HG03196 (cell line): ENCODE measurements around the gene CAMTA1.
"Not testable (repeated sequence)": the region's sequence is repeated elsewhere in the genome, so short reads cannot be mapped to it uniquely, and the experiment has no call there.

Experiments used
- ATAC-seq: cut with Tn5 transposase; IDR thresholded peaks from one replicate; pipeline ENCODE4 v1.9.1; 2021; ENCODE audit not compliant: unreplicated experiment

CAMTA1 gene

GRCh38 chr1:7390604-7391000 lies 605.3 kb downstream of the CAMTA1 start:
- ATAC-seq: no peak

GRCh38 chr1:7393136-7393535 lies 607.9 kb downstream of the CAMTA1 start:
- ATAC-seq: no peak

GRCh38 chr1:7395251-7395650 lies 610.0 kb downstream of the CAMTA1 start:
- no peak for ATAC-seq

GRCh38 chr1:7398982-7399381 lies 613.7 kb downstream of the CAMTA1 start:
- ATAC-seq: no peak

- ATAC-seq: no peak
These were observed 614.4 kb downstream of the CAMTA1 start for GRCh38 chr1:7399514-7400125.

DNA sequence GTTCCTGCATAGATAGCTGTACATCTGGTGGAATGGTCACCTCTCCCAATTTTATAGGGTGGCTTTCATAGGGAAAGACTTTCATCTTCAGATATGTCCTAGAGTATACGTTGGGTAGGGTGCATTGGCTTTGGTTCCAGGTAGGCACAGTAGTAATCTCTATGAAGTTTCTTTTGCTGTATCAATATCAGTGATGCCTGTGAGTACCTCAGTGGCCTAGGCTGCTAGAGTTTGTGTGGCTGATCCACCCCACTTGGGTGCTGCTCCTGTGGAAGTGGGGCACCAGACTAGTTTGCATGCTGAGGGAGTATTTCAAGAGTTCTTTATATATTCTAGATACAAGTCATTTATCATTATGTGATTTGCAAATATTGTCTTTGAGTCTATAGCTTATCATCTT lies 615.3 kb downstream of the CAMTA1 start:
- ATAC-seq: no peak

DNA sequence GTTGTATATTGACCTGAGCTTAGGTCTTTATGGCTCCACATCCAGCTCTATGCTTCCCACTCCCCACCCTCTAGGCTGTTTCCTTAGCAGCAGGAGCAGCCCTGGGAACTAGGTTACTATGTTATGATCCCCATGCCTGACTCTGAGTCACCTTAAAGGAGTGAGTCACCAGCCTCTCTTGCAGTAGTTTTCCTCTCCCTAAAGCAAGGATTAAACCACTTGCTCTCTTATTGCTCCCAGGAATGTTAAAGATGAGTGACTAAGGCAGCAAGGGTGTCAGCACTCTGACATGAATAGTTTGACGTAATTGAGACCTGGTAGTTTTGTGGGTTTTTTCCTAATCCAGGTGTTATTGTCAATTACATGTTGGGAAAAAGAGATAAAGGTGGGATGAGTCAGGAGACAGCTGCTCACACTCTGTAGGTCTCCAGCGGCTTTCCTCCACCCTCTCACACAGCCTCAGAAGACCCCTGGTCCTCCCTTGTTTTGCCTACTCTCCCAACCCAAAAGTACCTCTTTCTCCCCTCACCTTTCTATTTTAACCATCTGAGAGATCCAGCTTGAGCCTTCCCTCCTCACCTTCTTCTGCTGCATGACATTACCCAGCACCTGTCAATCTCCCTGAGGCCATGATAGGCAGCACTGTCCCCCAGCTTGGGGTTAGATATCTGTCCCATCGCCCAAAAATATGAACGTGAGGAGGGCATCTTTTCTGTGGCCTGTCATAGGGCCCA lies 616.7 kb downstream of the CAMTA1 start:
- no peak for ATAC-seq

- ATAC-seq: no peak
These were observed 617.2 kb downstream of the CAMTA1 start for GRCh38 chr1:7402548-7402850.

DNA sequence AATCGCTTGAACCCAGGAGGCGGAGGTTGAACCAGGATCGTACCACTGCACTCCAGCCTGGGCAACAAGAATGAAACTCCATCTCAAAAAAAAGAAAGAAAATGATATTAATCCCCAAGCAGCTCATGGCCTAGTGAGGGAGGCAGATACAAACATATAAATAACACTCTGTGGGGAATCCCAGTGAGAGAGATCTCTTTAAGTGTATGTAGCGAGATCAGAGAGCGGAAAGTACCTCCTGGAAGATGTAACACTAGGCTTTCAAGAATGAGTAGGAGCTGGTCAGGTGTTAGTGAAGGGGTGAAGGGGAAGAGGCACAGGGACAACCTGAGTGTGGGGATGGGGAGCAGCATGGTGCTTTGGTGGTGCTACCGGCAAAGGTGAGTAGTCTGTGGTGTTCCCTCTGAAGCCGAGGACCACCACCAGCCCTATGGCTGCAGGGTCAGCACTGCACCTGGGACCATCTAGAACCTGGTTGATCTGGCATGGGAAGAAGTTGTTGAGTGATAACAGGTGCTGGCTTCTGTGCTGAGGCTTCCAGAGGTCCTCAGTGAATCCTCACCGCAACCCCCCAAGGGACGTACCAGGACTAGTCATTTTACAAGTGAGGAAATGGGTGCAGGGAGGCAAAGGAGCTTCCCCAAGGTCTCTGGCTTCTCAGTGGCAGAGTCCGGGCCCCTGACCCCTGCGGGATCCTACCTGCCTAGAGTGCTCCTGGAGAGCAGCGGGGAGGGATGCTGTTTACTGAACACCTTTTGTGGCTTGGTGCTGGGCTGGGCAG lies 618.2 kb downstream of the CAMTA1 start:
- ATAC-seq: no peak

- ATAC-seq: no peak
These were observed 618.9 kb downstream of the CAMTA1 start for GRCh38 chr1:7404046-7404742.

- no peak for ATAC-seq
These were observed 620.7 kb downstream of the CAMTA1 start for GRCh38 chr1:7405844-7406500.

GRCh38 chr1:7406641-7407543 lies 621.6 kb downstream of the CAMTA1 start:
- ATAC-seq: no peak

- ATAC-seq: no peak
These were observed 622.3 kb downstream of the CAMTA1 start for GRCh38 chr1:7407544-7407895.

- ATAC-seq: no peak
These were observed 622.9 kb downstream of the CAMTA1 start for GRCh38 chr1:7407980-7408770.

DNA sequence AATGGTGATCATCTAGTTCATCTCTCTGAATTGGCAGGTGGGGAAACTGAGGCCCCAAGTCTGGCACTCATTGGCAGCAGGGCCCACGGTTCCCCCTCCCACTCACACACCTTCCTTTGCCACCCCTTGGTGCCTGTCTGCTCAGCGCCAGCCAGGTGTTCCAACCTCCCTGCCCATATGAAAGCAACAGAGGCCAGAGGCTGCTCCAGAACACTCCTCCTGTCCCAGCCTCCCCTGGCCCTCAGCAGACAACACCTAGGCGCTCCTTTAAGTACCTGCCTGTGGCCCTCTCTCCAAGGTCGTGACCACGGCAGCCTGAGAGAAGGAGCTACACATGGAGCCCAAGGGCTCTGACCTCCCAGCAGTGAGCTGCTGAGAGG lies 623.5 kb downstream of the CAMTA1 start:
- no peak for ATAC-seq

DNA sequence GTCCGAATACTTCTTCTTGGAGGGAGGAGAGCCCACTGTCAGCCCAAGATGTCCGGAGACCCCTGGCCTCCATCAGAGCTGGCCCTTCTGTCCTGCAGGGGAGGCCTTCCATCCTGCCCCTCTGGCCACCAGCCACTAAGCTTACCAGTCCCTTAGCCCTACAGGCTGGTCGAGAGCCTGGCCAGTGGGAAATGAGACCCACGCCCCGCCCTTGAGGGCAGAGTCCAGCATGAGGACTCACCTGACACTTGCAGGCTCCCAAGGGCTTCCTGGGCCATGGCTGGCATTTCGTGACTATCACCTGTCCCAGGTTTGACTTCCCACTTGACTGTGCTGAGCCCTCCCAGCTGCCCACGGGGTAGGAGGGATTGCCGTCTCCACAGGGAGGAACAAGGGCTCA lies 624.0 kb downstream of the CAMTA1 start:
- ATAC-seq: no peak

- ATAC-seq: no peak
These were observed 624.9 kb downstream of the CAMTA1 start for GRCh38 chr1:7410156-7410555.

DNA sequence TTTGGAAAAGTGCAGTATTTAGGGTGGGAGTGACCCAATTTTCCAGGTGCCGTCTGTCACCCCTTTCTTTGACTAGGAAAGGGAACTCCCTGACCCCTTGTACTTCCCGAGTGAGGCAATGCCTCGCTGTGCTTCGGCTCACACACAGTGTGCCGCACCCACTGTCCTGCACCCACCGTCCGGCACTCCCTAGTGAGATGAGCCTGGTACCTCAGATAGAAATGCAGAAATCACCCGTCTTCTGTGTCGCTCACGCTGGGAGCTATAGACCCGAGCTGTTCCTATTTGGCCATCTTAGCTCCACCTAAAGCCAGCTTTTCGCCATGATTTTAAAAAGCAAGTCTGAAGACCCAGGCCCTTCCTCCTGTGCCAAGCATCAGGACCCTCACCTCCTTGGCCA lies 632.4 kb downstream of the CAMTA1 start:
- not testable (repeated sequence) for ATAC-seq

- no peak for ATAC-seq
These were observed 633.3 kb downstream of the CAMTA1 start for GRCh38 chr1:7418442-7419080.
